HG03571 (cell line): ENCODE data around the gene PTGIS.

Experiments used
- ATAC-seq: cut with Tn5 transposase; IDR thresholded peaks from one replicate; pipeline ENCODE4 v1.9.1; 2021; ENCODE audit not compliant: unreplicated experiment

PTGIS gene

DNA sequence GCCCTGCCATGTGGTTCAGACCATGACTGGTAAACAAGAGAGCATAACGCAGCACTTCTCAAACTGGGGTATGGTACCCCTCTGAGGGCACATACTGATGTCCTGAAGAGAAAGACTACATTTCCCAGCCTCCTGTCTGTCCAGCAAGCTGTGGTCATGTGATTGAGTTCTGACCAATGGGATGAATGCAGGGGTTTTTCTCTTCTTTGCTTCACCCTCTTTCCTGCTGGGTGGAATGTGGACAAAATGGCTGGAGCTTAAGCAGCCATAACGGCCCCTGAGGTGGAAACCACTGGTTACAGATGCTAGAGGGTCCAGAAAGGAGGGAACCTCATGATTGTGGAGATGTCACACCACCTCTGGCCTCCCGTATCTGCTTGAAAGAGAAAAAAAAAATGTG is 66.0 kb downstream of the PTGIS start:
- ATAC-seq, result no peak

DNA sequence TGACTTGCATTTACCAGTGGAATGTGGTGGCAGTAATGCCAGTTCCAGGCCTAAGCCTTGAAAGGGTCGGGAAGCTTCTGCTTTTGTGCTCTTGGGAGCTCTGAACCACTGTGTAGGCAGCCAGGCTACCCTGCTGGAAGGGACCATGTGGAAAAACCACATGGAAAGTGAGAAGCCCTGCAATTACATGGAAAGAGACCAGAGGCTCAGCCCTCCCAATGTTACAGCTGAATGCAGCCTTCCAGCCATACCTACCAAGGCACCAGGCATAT is 70.6 kb downstream of the PTGIS start:
- no peak for ATAC-seq

DNA sequence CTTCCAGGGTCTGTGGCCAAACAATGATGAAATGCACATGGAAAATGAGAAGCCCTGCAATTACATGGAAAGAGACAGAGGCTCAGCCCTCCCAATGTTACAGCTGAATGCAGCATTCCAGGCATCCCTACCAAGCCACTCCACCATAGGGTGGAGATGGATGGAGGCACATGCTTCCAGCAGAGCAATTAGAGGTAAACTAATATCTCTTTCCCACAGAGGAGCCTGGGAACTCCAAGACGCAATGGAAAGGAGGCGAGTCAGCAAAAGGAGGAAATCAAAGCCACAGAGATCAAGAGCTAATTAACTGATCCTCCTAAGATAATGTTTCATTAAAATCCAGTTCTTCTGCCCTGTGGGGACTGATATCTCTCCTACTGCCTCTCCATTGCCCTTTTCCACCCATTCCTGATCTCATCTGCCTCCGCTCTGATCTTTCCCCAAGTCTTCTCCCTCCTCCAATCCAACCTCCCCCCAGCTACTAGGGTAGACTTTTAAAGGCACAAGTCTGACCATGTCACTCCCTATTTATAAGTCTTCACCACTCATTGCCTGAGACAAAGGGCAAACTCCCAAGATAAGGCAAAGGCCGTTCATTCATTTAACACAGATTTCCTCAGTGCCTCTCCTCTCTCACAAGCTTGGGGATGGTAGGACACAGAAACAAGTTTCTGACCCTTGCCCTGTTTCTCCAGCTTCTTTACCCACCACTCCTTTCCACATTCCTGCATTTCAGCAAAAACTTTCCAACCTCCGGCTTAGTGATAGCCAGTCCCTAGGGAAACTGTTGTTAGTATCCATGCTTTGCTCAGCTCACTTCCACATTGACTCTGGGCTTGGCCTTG is 71.2 kb downstream of the PTGIS start:
- no peak for ATAC-seq

DNA sequence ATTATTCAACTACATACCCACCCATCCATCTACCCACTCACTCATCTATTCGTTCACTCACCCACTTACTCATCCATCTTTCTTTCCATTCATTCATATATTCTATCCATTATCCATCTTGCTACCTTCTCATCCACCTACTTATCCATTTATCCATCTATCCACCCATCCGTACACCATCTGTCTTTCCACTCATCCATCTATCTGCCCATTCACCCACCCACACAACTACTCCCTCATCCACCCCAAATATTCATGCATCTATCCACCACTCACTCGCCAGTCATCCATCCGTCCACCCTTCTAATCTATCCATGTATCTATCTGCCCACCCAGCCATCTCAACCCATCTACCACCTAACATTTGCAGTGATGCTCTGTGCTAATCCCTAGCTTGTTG is 71.9 kb downstream of the PTGIS start:
- ATAC-seq, result no peak

DNA sequence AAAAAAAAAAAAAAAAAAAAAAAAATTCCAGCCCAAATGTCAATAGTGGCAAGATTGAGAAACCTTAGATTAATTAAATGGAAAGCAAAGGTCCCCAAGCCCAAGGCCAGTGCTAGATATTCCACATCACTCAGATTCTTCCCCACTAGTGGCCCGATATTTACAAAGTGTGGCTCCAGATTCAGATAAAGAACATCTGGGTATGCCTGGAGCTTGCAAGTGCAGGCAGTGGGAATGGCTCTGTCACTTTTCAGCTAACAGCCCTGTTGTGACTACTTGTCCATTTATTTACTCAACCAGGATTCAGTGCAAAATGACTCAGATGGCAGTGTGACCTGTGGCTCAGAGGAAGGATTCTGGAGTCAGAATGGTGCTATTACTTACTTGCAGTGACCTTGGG is 77.2 kb downstream of the PTGIS start:
- no peak for ATAC-seq

DNA sequence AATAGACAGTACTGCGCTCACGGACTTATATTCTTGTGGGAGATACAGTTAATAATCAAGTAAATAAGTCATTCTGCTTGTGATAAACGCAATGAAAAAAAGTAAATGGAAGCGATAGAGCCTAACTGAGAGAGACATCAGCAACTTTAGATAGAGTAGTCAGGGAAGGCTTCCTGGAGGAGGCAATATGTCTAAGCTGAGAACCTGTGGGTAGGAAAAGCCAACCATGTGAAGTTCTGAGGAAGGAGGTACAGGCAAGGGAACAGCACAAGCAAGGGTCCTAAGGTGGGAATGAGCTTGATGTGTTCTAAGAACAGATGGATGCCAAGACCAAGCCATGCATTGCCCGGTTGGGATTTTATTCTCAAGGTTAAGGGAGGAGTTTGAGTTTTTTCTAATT is 78.2 kb downstream of the PTGIS start:
- ATAC-seq, result no peak

DNA sequence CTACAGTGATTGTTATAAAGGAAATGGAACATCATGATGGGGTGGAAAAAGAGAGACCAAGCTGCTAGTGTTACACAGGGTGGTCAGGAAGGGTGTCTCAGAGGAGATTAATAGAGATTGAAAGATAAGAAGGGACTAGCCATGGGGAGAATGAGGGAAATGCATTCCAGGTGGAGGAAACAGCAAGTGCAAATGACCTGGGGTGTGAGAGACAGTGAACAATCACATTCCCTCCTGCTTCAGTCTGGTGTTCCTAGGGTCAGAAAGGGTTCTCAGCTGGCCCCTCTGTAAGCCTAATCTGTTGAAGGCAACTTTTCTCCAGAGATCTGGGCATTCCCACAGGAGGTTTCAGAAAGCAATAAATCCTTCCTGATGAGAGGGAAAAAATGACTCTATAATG is 81.9 kb downstream of the PTGIS start:
- ATAC-seq, result no peak

DNA sequence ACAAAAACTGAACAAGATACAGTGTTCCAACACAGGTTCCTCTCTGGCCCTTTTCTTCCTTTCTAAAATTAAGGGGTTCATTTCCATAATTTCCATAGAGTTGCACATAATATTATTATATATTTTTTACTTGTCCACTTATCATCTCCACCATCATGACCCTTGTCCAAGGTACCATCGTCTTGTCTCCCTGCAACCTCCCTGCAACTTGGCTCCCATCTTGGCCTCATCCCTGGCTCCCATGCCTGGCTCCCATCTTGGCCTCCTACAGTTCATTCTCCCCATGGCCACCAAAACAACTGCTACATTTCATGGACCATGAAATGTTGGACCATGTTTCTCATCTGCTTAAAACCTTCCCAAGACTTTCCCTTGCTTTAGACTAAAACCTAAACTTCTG is 82.4 kb downstream of the PTGIS start:
- no peak for ATAC-seq

DNA sequence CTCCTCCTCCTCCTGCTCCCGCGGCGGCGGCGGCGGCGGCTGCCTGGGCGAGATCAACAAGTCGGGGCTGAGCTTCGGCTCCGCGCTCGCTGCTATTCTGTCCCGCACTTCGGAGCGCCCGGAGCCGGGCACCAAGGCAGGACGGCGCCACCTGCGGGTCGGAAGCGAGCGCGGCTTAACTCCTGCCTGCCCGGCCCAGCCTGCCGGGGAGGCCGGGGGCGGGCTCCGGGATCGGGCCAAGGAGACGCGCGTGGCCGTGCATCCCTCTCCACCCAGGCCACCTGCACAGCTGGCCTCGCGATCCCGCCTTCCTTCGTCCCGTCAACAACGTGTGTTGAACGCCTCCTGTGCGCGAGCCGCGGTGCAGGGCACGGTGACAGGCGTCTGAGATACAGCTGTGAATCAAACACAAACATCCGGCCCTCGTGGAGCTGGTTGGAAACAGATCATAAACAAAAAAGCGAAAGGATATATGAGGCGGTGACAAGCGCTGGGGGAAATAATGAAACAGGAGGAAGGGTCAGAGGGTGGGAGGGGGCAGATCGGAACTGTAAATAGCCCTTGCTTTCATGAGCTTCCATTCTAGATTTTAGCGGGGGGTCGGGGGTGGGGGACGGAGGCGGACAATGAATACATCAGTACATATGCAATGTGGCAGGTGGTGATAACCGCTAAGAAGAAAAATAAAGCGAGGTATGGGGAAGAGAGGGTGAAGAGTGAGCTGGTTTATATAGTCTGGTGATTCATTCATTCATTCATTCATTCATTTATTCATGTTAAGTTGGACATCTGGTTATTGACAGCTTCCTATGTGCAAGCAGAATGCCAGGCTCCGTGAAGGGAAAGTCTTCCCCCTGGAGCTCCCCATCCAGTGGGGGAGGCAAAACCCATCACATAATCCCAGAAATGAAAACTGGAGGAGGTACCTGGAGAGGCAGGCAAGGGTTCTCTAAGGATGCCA is 83.5 kb downstream of the PTGIS start:
- no peak for ATAC-seq

DNA sequence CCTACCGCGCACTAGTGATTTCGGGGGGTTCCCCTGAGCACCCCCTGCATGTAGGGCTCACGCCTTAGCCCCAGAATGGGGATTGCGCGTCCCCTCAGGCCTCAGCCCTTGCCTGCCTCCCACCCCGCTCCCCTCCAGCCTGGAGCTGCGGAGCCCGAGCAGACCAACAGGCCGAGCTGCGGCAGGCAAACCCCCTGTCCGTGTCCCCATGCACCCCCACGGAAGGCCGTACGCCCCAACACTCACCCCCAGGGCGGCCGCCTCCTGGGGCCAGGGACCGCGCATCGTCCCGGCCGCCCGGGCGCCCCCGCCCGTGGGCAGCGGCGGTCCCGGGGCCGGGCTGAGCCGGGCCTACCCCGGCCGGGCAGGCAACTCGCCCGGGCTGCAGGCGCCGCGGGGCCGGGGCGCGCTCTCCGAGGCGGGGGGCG is 84.2 kb downstream of the PTGIS start:
- ATAC-seq, result no peak

DNA sequence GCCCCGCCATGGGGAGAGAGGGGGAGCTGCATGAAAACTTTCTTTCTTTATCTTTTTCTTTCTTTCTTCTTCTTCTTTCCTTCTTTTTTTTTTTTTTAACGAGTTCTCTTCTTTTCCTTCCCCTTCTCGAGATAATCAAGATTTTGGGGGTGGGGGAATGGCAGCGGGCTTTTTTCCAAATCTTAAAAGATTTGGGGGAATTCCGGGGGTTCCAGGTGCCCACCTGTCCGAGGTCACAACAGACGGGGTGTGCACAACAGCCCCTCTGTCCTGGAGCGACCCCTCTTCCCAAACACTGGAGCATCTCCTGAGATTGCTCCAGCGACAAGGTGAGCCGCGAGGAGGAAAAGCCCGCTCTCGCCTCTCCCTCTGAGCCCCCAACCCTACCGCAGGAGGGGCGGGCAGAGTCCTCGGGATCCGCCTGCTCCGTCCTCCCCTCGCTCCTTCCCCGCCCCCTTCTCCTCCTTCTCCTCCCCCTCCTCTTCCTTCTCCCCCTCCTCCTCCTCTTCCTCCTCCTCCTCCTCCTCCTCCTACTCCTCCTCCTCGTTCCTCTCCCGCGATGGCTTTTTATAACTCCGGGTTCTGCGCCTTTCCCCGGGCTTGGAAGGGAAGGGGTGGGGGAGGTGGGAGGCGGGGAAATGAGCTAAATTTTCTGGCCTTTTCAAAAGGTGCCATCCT is 84.8 kb downstream of the PTGIS start:
- no peak for ATAC-seq

DNA sequence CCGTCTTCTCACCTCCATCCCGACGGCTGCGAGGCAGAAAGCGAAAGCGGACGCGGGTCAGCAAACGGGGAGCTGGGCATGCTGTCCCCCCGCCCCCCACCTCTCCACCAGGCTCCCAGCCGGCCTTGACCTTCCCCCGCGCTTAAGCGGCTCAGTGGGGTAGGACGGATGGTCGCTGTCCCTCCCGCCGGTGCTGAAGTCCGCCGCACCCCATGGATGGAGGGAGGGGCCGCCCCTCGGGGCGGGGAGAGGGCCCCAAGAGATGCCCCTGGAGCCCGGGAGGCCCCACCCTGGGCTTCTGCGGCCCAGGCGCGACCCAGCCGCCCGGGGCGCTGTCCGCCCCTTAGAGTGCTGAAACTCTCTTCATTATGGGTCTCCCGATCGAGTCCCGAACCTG is 85.3 kb downstream of the PTGIS start, which contains the start of gene KCNB1:
TSS of gene KCNB1 (minus strand) at position 48 of the 397 bp plus-strand sequence. CDS start 188 bp downstream, outside the sequence.
- no peak for ATAC-seq

DNA sequence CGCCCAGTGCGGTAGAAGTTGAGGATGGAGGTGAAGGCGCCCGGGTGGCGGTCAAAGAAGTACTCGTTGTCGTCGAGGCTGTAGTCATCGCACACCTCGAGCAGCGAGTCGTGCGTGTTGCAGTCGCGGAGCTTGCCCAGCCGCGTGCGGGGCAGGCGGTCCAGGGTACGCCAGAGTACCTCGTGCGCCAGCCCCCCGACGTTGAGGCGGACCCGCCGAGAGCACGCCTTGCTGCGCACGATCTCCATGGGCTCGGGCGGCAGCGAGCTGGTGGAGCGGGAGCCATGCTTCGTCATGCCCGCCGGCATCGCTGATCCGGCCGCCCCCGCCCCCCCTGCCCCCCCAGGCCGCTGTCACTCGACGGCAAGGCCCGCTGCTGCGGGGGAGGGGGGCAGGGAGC is 85.8 kb downstream of the PTGIS start:
- no peak for ATAC-seq

DNA sequence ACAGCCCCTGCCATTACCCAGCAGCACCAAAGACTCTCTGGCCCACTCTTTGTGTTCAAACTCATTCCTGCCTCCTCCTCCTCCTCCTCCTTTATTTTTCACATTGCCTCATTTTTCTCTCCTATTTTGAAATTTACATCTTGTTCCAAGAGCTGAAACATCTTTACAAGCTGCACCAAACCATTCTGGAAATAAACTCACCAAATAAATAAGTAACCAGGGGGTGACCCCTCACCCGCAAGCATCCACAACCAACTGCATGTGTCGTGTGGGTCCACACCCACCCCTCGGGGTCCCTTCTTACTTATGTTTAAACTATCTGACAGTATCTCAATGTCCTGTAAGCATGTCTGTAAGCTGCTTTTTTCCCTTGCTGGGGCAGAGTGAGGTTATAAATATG is 86.8 kb downstream of the PTGIS start:
- ATAC-seq, result no peak

DNA sequence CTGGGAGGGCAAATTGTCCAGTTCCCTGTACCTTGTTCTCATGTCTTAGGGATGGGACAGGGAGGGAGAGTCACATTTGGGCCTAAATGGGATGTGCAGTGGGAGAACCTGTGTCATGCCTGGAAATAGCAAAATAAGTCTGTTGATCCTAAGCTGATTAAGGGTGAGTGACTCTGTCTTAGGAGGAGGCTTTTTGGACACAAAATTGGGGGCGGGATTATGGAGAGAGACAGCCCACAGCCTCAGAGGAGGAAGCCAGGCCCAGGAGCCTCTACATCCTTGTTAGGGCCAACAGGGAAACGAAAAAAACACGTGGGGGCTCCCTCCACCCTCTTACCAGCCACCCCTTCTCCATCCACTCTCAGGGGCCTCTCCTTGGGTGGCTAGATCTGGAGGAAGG is 87.7 kb downstream of the PTGIS start:
- ATAC-seq, result no peak

DNA sequence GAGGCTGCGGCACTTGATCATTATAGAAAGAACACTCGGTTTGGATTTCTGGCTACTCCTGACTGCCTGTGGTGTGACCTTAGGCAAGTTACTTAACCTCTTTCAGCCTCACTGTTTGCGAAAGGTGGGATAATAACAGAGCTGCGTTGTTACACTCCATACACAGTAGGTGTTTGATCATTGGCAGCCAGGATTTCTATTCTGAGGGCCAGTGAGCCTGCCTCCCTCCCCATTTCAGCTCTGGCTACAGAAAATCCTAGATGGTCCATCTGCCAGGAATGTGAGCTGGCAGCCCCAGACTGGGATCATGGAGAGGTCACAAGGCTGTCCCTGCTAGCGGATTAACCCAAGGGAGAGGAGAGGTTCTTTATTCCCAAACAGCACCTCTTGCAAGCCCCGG is 88.2 kb downstream of the PTGIS start:
- no peak for ATAC-seq

DNA sequence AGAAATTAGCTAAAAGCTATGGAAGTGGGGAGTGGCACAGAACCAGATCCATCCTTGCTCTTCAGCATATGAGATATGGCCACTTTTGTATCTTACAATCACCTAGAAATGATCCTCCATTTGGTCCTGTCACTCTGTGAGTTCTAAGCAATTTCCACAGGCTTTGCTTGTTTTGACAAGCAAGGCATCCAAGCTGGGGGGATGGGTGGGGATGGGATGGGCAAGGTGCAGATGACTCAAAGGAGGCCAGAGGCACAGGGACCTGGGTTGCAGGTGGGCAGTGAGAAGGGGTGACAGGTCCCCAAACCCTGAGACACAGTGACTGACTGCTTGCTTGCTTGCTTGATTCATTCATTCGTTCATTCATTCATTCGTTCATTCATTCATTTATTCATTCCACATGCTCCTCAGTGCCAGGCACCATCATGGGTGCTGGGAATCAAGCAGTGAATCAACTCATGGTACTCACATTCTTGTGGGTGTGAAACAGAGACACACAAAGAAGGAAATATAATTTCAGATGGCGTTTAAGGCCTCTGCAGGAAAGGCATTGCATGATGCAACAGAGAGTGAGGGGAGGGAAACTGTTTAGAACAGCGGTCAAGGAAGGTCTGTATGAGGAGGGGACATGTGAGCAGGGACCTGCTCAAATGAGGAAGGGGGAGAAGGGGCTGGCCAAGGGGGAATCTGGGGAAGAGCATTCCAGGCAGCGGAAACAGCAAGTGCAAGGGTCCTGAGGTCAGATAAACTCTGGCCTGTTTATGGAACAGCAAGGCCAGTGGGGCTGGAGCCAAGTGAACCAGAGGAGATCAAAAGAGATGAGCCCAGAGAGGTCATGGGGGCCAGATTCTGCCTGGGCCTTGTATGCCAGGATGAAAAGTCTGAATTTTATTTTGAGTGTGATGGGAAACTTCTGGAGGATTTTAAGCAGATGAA is 88.9 kb downstream of the PTGIS start:
- ATAC-seq, result no peak

DNA sequence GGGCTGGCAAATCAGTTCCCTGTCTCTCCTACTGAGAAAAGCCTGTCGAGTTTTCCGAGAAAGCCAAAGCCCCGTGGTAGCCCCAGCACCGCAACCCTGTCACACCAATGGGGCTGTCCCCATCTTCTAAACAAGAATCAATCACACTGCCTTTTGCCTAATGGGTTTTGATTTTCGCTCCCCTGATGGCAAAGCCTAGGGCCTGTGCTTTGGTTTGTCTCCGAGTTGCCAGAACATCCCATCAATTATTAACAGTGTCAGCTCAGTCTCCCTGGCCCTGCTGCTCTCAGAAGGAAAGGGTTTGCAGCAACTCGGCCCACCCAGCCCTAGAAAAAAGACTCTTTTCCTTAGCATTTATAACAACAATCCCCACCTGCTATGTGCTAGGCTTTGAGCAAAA is 89.7 kb downstream of the PTGIS start:
- ATAC-seq, result no peak

DNA sequence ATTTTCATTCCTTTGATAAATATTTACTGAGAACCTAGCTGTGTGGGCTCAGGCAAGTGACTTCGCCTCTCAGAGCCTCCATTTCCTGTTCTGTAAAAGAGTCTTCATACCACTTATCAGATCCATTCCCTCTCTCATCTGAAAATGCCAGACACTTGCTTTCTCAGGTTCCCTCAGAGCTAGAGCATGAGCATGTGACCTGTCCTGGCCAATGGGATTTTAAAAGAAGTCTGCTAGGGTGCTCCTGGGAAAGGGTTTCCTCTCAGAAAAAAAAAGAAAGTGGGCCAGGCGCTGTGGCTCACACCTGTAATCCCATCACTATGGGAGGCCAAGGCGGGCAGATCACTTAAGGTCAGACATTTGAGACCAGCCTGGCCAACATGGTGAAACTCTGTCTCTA is 90.7 kb downstream of the PTGIS start:
- no peak for ATAC-seq

DNA sequence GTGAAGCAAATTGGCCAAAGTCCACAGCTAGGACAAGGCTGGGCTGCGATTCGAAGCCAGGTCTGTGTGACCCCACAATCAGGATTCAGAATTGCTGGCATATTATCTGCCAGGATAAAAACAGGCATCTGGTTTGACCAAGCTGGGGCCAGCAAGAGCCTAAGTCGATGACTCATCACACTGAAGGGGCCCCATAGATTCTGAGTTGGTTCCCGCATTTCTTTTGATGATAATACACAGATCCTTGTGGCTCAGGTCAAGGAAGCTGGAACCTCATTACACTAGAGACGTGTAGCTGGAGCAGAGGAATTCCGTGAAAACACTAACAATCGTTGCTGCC is 92.0 kb downstream of the PTGIS start:
- ATAC-seq, result no peak
